ENCODE data around the gene TOMM20. TPM values are rescaled to one million over a fixed set of nuclear protein-coding genes. Genes with fewer than 3 reads are reported as not detected.

Gene TOMM20
- total RNA-seq, 1 donor from 2014 or later: 99.0 TPM

DNA sequence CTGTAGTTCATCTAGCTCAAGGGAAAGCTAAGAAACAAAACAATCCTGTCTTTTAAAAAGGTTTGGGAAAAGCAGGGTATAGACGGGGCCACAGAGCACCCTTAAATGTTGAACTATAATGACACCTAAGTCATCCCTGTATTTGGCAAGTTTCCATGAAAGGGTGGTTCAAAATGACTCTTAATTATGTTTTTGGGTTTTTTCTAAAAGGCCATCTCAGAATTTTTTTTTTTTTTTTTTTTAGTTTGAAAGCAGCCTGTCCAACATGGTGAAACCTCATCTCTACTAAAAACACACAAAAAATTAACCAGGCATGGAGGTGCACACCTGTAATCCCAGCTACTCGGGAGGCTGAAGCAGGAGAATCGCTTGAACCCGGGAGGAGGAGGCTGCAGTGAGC lies 22.2 kb downstream of the TOMM20 start:
- Histone ChIP-seq H3K27me3 (ENCODE audit: control insufficient read depth, insufficient read depth, low read length) (no peaks in the 10 kb centered on the region), H3K36me3 (ENCODE audit: control insufficient read depth, insufficient read depth, low read length) (peaks cover 17% of the 10 kb centered on the region), H3K4me3 (ENCODE audit: low read depth, low read length) (no peak overlapping the region)
- DNase-seq (ENCODE audit: low read depth) (no peak), FAIRE-seq (no peak)
- TF ChIP-seq, protein P1, sequence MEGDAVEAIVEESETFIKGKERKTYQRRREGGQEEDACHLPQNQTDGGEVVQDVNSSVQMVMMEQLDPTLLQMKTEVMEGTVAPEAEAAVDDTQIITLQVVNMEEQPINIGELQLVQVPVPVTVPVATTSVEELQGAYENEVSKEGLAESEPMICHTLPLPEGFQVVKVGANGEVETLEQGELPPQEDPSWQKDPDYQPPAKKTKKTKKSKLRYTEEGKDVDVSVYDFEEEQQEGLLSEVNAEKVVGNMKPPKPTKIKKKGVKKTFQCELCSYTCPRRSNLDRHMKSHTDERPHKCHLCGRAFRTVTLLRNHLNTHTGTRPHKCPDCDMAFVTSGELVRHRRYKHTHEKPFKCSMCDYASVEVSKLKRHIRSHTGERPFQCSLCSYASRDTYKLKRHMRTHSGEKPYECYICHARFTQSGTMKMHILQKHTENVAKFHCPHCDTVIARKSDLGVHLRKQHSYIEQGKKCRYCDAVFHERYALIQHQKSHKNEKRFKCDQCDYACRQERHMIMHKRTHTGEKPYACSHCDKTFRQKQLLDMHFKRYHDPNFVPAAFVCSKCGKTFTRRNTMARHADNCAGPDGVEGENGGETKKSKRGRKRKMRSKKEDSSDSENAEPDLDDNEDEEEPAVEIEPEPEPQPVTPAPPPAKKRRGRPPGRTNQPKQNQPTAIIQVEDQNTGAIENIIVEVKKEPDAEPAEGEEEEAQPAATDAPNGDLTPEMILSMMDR (IDR thresholded peaks at IDR 0.05; ENCODE audit: insufficient read depth, low read length, severe bottlenecking): no peak

DNA sequence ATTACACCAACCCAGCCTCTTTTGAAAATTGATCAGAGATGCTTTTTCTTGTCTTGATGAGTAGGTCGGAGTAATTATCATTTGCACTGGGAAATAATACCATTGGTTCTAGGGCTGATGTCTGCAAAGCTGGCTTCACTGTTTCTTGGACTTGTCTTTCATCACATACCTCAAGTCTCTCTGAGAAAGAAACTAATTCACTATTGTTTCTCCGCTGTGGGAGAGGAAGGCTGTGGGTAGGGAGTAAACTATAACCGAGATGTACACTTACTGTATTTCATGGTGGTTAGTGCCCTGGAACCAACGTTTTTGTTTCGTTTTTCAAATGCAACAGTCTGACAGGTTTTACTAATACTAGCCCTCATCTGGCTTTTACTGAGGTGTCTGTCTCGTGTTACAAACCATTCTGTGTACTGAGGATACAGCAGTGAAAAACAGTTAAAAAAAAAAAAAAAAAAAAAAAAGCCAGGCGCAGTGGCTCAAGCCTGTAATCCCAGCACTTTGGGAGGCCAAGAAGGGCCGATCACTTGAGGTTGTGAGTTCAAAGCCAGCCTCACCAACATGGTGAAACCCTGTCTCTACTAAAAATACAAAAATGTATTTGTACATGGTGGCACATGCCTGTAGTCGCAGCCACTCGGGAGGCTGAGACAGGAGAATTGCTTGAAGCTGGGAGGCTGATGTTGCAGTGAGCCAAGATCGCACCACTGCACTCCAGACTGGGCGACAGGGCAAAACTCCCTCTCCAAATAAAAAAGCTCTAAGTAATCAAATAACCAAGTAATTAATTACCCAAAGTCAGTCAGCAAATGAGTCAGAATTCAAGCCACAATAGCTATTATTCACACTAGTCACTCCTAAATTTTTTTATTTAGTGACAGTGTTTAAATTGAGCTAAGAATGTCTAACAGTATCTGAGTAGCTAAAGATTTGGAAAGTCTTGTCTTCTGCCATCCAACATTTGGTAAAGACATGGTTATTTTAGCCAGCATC lies 23.3 kb downstream of the TOMM20 start:
- Histone ChIP-seq H3K27me3 (ENCODE audit: control insufficient read depth, insufficient read depth, low read length) (no peaks in the 10 kb centered on the region), H3K36me3 (ENCODE audit: control insufficient read depth, insufficient read depth, low read length) (peaks cover 13% of the 10 kb centered on the region), H3K4me3 (ENCODE audit: low read depth, low read length) (no peak overlapping the region)
- FAIRE-seq (no peak), DNase-seq (ENCODE audit: low read depth) (peak; percentile 34)
- TF ChIP-seq, protein P1 (IDR thresholded peaks at IDR 0.05; ENCODE audit: insufficient read depth, low read length, severe bottlenecking): no peak

DNA sequence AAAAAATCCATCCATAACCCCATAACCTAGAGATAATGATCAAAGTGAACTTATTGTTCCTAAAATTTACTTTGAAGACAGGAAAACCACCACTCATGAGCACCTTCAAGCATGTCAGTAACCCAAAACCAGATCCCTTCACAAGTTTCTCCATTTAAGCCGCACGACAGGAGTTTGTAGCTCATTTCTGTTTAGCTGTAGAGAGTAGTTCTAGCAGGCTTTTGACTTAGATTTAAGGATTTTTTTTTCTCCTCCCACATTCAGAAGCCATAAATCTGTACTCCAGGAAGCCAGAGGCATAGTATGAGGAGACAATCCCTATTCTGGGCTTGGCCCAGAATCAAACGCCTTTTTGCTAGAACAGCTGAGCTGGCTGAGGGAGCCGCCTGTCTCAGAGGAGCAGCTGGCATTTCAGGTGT lies 25.6 kb downstream of the TOMM20 start:
- no peaks in the 10 kb centered on the region for H3K27me3 ChIP-seq (ENCODE audit: control insufficient read depth, insufficient read depth, low read length)
- no peak for DNase-seq (ENCODE audit: low read depth)
- H3K4me3 ChIP-seq (ENCODE audit: low read depth, low read length): no peak overlapping the region
- TF ChIP-seq, protein P1 (IDR thresholded peaks at IDR 0.05; ENCODE audit: insufficient read depth, low read length, severe bottlenecking): no peak
- no peak for FAIRE-seq
- peaks cover 3% of the 10 kb centered on the region for H3K36me3 ChIP-seq (ENCODE audit: control insufficient read depth, insufficient read depth, low read length)

DNA sequence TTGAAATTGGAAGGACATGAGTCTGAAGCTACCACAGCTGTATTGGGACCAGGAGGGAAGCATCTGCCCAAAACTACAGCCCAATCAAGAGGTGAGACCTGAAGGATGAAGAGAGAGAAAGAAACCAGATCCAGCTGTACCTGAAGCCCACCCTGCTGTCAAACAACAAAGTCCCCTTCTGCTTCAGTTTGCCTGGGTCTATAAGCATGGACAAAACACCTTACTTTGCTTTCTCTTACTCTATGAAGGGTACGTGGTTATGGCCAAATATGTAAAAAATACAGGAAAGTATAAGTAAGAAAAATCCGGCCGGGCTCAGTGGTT lies 26.4 kb downstream of the TOMM20 start:
- TF ChIP-seq, protein P1 (IDR thresholded peaks at IDR 0.05; ENCODE audit: insufficient read depth, low read length, severe bottlenecking): no peak
- H3K4me3 ChIP-seq (ENCODE audit: low read depth, low read length): no peak overlapping the region
- FAIRE-seq (no peak), DNase-seq (ENCODE audit: low read depth) (no peak)
- no peaks in the 10 kb centered on the region for H3K36me3 ChIP-seq (ENCODE audit: control insufficient read depth, insufficient read depth, low read length)
- no peaks in the 10 kb centered on the region for H3K27me3 ChIP-seq (ENCODE audit: control insufficient read depth, insufficient read depth, low read length)

DNA sequence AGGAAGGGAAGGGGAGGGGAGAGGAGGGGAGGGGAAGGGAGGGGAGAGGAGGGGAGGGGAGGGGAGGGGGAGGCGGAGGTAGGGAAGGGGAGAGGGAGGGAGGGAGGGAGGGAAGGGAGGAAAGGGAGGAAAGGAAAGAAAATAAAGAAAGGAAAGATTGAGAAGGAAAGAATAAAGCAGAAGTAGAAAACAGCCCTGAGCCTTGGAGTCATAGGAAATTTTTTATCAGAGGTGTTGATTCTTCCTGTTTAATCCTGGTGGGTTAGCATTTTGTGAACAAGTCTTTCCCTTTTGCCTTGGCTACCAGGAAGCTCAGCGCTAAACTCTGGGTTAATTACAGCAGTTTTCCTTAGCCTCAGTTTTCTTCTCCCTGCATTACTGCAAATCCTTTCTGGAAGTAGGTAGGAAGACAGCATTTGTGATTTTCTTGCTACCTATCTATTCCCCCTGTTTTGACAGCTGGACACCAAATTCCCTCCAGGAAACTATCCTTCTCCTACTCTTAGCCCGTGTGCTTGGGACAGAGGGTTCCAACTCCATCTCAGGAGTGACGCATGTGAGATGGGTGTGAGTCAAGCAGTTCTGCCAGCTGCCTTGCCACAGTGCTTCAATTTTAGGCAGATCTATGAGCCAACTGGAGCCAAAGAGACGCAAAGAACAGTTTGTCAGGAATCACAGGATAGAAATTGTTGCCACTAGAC lies 26.9 kb downstream of the TOMM20 start:
- FAIRE-seq (no peak), DNase-seq (ENCODE audit: low read depth) (no peak)
- TF ChIP-seq, protein P1 (IDR thresholded peaks at IDR 0.05; ENCODE audit: insufficient read depth, low read length, severe bottlenecking): no peak
- no peak overlapping the region for H3K4me3 ChIP-seq (ENCODE audit: low read depth, low read length)
- H3K27me3 ChIP-seq (ENCODE audit: control insufficient read depth, insufficient read depth, low read length): no peaks in the 10 kb centered on the region
- no peaks in the 10 kb centered on the region for H3K36me3 ChIP-seq (ENCODE audit: control insufficient read depth, insufficient read depth, low read length)

Data from bronchial epithelial cell (primary cell).